ENCODE results near the gene KDM4E.

Gene KDM4E

DNA sequence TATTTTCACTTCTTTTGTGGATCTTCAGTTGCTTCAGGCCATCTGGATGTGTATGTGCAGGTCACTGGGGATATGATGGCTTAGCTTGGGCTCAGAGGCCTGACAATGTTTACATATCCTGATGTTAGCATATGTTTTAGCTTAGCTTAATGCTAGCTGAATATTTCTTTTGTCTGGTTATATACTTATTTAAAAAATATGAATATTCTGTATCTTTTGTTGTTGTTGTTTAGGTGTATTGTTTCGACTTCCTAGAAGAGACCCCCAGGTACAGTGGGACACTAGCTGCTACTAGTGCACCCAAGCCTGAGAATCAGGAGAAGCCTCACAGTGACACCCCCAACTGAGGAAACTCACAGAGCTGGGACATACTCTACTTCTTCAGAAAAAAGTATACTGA is at the start of gene KDM4E:
Gene KDM4E (plus strand): TSS at position 301 of the 400 bp plus-strand sequence. CDS start 300 bp downstream, outside the sequence.
- DNase-seq (ENCODE audit: low read depth) = no peak
- no peak within 1 kb of the TSS for H3K4me3 ChIP-seq (ENCODE audit: low read depth, low read length)
- TF ChIP-seq, protein P1, sequence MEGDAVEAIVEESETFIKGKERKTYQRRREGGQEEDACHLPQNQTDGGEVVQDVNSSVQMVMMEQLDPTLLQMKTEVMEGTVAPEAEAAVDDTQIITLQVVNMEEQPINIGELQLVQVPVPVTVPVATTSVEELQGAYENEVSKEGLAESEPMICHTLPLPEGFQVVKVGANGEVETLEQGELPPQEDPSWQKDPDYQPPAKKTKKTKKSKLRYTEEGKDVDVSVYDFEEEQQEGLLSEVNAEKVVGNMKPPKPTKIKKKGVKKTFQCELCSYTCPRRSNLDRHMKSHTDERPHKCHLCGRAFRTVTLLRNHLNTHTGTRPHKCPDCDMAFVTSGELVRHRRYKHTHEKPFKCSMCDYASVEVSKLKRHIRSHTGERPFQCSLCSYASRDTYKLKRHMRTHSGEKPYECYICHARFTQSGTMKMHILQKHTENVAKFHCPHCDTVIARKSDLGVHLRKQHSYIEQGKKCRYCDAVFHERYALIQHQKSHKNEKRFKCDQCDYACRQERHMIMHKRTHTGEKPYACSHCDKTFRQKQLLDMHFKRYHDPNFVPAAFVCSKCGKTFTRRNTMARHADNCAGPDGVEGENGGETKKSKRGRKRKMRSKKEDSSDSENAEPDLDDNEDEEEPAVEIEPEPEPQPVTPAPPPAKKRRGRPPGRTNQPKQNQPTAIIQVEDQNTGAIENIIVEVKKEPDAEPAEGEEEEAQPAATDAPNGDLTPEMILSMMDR (IDR thresholded peaks at IDR 0.05; ENCODE audit: control insufficient read depth, extremely low read depth, insufficient read depth) = no peak

DNA sequence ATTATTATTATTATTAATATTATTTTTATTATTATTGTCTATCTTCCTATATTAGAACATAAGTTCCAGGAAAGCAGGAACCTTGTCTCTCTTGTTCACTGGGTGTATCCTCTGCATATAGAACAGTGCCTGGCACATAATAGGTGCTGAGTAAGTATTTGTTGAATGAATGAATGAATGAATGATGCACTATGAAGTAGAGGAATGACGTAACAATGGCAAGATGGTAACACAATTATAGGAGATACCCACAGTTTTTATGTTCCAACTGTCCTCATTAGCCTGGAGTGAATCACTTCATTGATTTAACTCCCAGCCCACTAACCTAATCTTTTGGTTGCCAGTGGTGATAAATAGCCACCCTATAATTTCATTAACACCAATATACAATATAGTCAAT is 49.5 kb upstream of the KDM4E start:
- TF ChIP-seq, protein P1 (IDR thresholded peaks at IDR 0.05; ENCODE audit: control insufficient read depth, extremely low read depth, insufficient read depth) = no peak

DNA sequence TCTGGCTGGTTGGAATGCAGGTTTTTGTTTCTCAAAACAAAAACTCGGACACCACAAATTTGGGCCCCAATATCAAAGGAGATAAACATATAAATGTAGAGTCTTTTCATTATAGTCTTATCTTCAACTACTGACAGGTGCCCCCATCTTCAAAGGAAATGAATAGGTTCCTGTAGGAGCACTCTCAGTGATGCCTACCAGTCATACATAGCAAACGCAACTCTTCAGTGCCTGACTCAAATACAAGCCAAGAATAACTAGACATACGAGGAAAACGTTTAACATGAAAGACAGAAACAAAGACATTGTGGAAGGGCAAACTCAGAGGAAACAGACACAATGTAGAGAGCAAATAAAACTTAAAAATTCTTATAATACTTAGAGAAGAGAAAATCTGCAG is 37.7 kb upstream of the KDM4E start:
- no peak overlapping the region for H3K4me3 ChIP-seq (ENCODE audit: low read depth, low read length)
- TF ChIP-seq, protein P1 (IDR thresholded peaks at IDR 0.05; ENCODE audit: control insufficient read depth, extremely low read depth, insufficient read depth) = no peak
- no peak for DNase-seq (ENCODE audit: low read depth)

More for the DNA sequence above, 49.5 kb upstream of the KDM4E start:
- no peak for DNase-seq (ENCODE audit: low read depth)
- H3K4me3 ChIP-seq (ENCODE audit: low read depth, low read length) = no peak overlapping the region

DNA sequence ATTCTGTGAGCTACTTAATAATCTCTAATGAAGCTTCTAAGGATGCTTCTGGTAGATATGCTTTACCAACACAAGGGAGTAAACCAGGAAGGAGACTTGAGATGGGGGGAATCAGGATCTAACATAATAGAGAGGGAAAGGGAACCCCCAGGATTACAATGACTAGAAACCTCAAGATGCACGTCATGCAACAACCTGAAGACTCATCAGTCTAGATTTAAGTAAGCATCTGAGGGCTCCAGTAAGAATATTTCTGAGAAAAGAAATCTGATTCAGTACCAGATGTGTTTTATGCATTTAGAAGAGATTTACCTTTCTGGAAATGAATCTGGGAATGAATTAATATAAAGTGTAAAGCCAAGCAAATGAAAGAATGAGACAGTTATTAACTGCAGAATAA is 36.3 kb upstream of the KDM4E start:
- DNase-seq (ENCODE audit: low read depth) = no peak
- TF ChIP-seq, protein P1 (IDR thresholded peaks at IDR 0.05; ENCODE audit: control insufficient read depth, extremely low read depth, insufficient read depth) = no peak

DNA sequence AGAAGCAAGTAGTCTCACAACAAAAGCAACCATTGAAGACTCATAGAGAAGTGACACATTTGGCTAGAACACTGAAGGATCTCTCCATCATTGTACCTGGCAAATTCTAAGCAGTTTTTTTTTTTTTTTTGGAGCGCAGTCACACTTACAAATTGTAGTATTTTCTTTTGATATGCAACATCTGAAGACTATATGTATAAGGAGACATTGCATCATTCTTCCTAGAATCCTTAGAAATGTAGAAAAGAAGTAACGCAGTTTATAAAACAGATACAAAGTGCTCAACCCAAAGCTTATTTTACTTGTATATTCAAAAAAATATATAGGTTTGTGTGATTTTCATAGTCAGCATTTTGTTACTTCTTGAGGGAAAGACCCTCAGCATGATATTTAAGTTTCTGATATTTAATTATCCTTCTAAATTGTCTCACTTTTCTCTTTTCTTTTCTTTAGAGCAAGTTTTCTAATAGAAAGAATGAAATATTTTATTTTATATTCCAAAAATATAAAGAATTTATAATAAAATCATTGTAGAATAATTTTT is 31.6 kb upstream of the KDM4E start:
- DNase-seq (ENCODE audit: low read depth) = no peak
- H3K4me3 ChIP-seq (ENCODE audit: low read depth, low read length) = no peak overlapping the region
- TF ChIP-seq, protein P1 (IDR thresholded peaks at IDR 0.05; ENCODE audit: control insufficient read depth, extremely low read depth, insufficient read depth) = no peak

More for the DNA sequence above, 36.3 kb upstream of the KDM4E start:
- H3K4me3 ChIP-seq (ENCODE audit: low read depth, low read length) = no peak overlapping the region

DNA sequence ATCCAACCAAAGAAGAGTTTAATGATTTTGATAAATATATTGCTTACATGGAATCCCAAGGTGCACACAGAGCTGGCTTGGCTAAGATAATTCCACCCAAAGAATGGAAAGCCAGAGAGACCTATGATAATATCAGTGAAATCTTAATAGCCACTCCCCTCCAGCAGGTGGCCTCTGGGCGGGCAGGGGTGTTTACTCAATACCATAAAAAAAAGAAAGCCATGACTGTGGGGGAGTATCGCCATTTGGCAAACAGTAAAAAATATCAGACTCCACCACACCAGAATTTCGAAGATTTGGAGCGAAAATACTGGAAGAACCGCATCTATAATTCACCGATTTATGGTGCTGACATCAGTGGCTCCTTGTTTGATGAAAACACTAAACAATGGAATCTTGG is 27.6 kb upstream of the KDM4E start:
- TF ChIP-seq, protein P1 (IDR thresholded peaks at IDR 0.05; ENCODE audit: control insufficient read depth, extremely low read depth, insufficient read depth) = no peak
- no peak for DNase-seq (ENCODE audit: low read depth)
- H3K4me3 ChIP-seq (ENCODE audit: low read depth, low read length) = no peak overlapping the region

DNA sequence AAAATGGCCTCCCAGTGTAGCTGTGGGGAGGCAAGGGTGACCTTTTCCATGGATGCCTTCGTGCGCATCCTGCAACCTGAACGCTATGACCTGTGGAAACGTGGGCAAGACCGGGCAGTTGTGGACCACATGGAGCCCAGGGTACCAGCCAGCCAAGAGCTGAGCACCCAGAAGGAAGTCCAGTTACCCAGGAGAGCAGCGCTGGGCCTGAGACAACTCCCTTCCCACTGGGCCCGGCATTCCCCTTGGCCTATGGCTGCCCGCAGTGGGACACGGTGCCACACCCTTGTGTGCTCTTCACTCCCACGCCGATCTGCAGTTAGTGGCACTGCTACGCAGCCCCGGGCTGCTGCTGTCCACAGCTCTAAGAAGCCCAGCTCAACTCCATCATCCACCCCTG is 26.8 kb upstream of the KDM4E start:
- no peak for DNase-seq (ENCODE audit: low read depth)
- TF ChIP-seq, protein P1 (IDR thresholded peaks at IDR 0.05; ENCODE audit: control insufficient read depth, extremely low read depth, insufficient read depth) = no peak
- no peak overlapping the region for H3K4me3 ChIP-seq (ENCODE audit: low read depth, low read length)
